Endothelial cell of umbilical vein (primary cell): ENCODE measurements around the gene VEZT. TPM values are rescaled to one million over a fixed set of nuclear protein-coding genes. Genes with fewer than 3 reads are reported as not detected.

Experiments
- BruUV-seq: library from RNA; stranded (reverse); fragments of 400-500 nt; replicated peaks from 2 replicates; lab custom pipeline; 2021; lab: Mats Ljungman, UMichigan
- CTCF ChIA-PET: fragments of 300-600, 350-600 bp; sonication (Branson Sonifier 250); formaldehyde crosslinking; loops from one replicate; lab custom pipeline; 2021; ENCODE audit warnings: antibody characterized with exemption, inconsistent platforms; lab: Charles Lee
- POLR2A ChIA-PET: fragments of 300-600, 350-600 bp; sonication (Branson Sonifier 250); formaldehyde crosslinking; loops from one replicate; lab custom pipeline; 2021; ENCODE audit warnings: antibody characterized with exemption, inconsistent platforms; lab: Charles Lee
- DNase-seq: peaks from one replicate; pipeline ENCODE4 v3.0.0-alpha.2; 2011; ENCODE audit warnings: low read depth, low spot score
- FAIRE-seq: peaks from 2 replicates; lab custom pipeline; 2011; peaks lifted over from hg19 to GRCh38; lab: Jason Lieb, UNC
- H2AFZ ChIP-seq: 2 replicates; pipeline ENCODE4 v1.6.0; 2012; ENCODE audit warnings: low read depth, low read length, control low read depth, inconsistent platforms
- H3K27ac ChIP-seq: 2 replicates; pipeline ENCODE4 v1.5.1; 2011; ENCODE audit warnings: low read depth, mild to moderate bottlenecking, control low read depth, low read length, moderate library complexity; ENCODE audit not compliant: insufficient read depth
- H3K27me3 ChIP-seq, 2 experiments: 2 replicates each; pipeline versions ENCODE4 v1.6.0 to v1.6.1; 2011; ENCODE audit warnings: low read length in 2 of 2, mixed read lengths in 1 of 2; ENCODE audit not compliant: control insufficient read depth in 2 of 2, insufficient read depth in 2 of 2
- H3K36me3 ChIP-seq, 2 experiments: 2 replicates in 1 of 2; 3 replicates in 1 of 2; pipeline ENCODE4 v1.5.1; 2011; ENCODE audit warnings: low read length in 2 of 2, mild to moderate bottlenecking in 1 of 2, moderate library complexity in 1 of 2; ENCODE audit not compliant: control insufficient read depth in 2 of 2, insufficient read depth in 2 of 2; ENCODE audit errors: extremely low read depth in 1 of 2
- H3K4me1 ChIP-seq: 3 replicates; pipeline ENCODE4 v1.5.1; 2011; ENCODE audit warnings: mild to moderate bottlenecking, low read length; ENCODE audit not compliant: control insufficient read depth, insufficient read depth; ENCODE audit errors: extremely low read depth
- H3K4me2 ChIP-seq: 2 replicates; pipeline ENCODE4 v1.6.1; 2011; ENCODE audit warnings: low read length, control low read depth, mixed read lengths; ENCODE audit not compliant: insufficient read depth
- H3K4me3 ChIP-seq, 3 experiments: fragments of 200-600 bp in 1 of 3; sonication (generic), shearing (Covaris generic) in 1 of 3; replicated peaks in 1 of 3; 2 replicates each; pipeline ENCODE4 v1.5.1; 2011 to 2016; ENCODE audit warnings: control low read depth in 3 of 3, low read length in 3 of 3, mild to moderate bottlenecking in 2 of 3, inconsistent platforms in 1 of 3, low read depth in 1 of 3, moderate library complexity in 1 of 3; ENCODE audit not compliant: insufficient read depth in 1 of 3
- H3K79me2 ChIP-seq: 2 replicates; pipeline ENCODE4 v1.6.0; 2012; ENCODE audit warnings: low read length, inconsistent platforms; ENCODE audit not compliant: control insufficient read depth, insufficient read depth
- H3K9ac ChIP-seq: replicated peaks from 2 replicates; pipeline ENCODE3; 2011; ENCODE audit warnings: low read length, control low read depth; ENCODE audit not compliant: insufficient read depth; ENCODE audit errors: extremely low read depth
- H3K9me1 ChIP-seq: replicated peaks from 3 replicates; pipeline ENCODE4 v1.6.0; 2011; ENCODE audit warnings: mild to moderate bottlenecking, low read length; ENCODE audit not compliant: control insufficient read depth, insufficient read depth; ENCODE audit errors: extremely low read depth
- H3K9me3 ChIP-seq: replicated peaks from 2 replicates; pipeline ENCODE4 v1.5.1; 2012; ENCODE audit warnings: low read length, inconsistent platforms; ENCODE audit not compliant: control insufficient read depth, insufficient read depth
- H4K20me1 ChIP-seq: replicated peaks from 2 replicates; pipeline ENCODE3; 2011; ENCODE audit warnings: mild to moderate bottlenecking, low read length; ENCODE audit not compliant: control insufficient read depth, insufficient read depth; ENCODE audit errors: extremely low read depth
- CTCF ChIP-seq, 2 donors: IDR thresholded peaks; 1 replicate in 1 of 2; 2 replicates in 1 of 2; pipeline ENCODE4 v1.5.1; 2011; ENCODE audit warnings: low read length in 2 of 2, mild to moderate bottlenecking in 2 of 2, moderate library complexity in 2 of 2, control low read depth in 1 of 2, inconsistent platforms in 1 of 2, low read depth in 1 of 2; ENCODE audit not compliant: insufficient read depth in 1 of 2; ENCODE audit errors: extremely low read depth in 1 of 2
- EZH2 ChIP-seq: IDR thresholded peaks from 2 replicates; pipeline ENCODE4 v1.6.1; 2012; ENCODE audit warnings: borderline replicate concordance, low read depth, mild to moderate bottlenecking, moderate library complexity, low read length, inconsistent platforms; ENCODE audit not compliant: severe bottlenecking
- FOS ChIP-seq: IDR thresholded peaks from 2 replicates; pipeline ENCODE4 v1.6.1; 2011; ENCODE audit warnings: mild to moderate bottlenecking, low read length, moderate library complexity, borderline replicate concordance; ENCODE audit not compliant: insufficient read depth
- GATA2 ChIP-seq: IDR thresholded peaks from 2 replicates; pipeline ENCODE4 v1.7.0; 2011; ENCODE audit warnings: low read depth, mild to moderate bottlenecking, moderate library complexity, mixed read lengths, low read length; ENCODE audit not compliant: insufficient read length, insufficient read depth
- JUN ChIP-seq: IDR thresholded peaks from 2 replicates; pipeline ENCODE4 v1.6.1; 2011; ENCODE audit warnings: borderline replicate concordance, low read depth; ENCODE audit not compliant: insufficient read length, insufficient read depth
- MAX ChIP-seq: IDR thresholded peaks from 2 replicates; pipeline ENCODE4 v1.6.1; 2011; ENCODE audit not compliant: insufficient read depth, insufficient read length
- MYC ChIP-seq: IDR thresholded peaks from one replicate; pipeline ENCODE4 v1.6.1; 2011; ENCODE audit warnings: mild to moderate bottlenecking, low read depth, low read length
- POLR2AphosphoS5 ChIP-seq: IDR thresholded peaks from 2 replicates; pipeline ENCODE4 v1.6.1; 2012; ENCODE audit warnings: low read depth, mild to moderate bottlenecking, control low read depth, low read length, moderate library complexity; ENCODE audit not compliant: insufficient read depth
- dilution Hi-C: fragments of 300-500 bp; cut with MboI; formaldehyde crosslinking; loops from one replicate; pipeline ENCODE4 v1.15.0; 2019; ENCODE audit warnings: low sequenced_read_pairs; ENCODE audit not compliant: extremely low pct_ligation_motif_present
- intact Hi-C: fragments of 100-400 bp; cut with micrococcal nuclease; formaldehyde crosslinking; loops from one replicate; pipeline ENCODE4 v1.10.0; 2022
- polyA plus RNA-seq, 4 experiments: library from polyadenylated mRNA; depleted of rRNA in 3 of 4; stranded (reverse) in 3 of 4; unstranded in 1 of 4; fragments of >200 nt; gene quantifications; 2 replicates each; pipeline versions ENCODE4 v1.2.1 to v1.2.3, GENCODE V29; 2011 to 2012; ENCODE audit warnings: missing spikeins in 1 of 4
- total RNA-seq: library from RNA; stranded (reverse); gene quantifications from 2 replicates; pipeline ENCODE4 v1.2.3, GENCODE V29; 2021

Gene VEZT
- total and polyA plus RNA-seq, 2 donors (not counting 3 experiments of a cell fraction or from before 2014, with no cell fraction given): 57.8 to 91.3 TPM

DNA sequence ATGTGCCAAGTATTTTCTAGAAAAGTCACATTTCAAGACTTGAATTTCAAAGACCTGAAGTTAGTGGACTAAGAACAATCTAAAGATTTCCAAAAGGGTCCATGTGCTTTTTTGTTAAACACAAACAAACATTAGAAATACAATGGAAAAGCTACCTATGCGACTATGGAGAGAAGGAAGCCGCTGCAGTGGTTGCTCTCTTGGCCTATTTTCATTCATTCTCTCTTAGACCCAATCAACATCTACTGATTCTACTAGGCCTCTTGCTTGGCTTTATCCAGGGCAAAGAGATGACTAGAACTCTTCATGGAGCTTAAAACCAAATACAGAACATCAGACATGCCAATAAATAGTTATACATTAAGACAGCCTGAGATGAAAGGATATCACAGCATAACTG, 10.2 kb upstream of the VEZT start:
- Histone ChIP-seq H3K9me1 (no peaks in the 10 kb centered on the region), H3K36me3 (peaks cover 0 to 2% of the 10 kb centered on the region in 2 experiments), H3K79me2 (peaks cover 21% of the 10 kb centered on the region), H4K20me1 (no peaks in the 10 kb centered on the region), H2AFZ (no peak overlapping the region), H3K9ac (no peak overlapping the region), H3K4me1 (peaks cover 44% of the 10 kb centered on the region), H3K4me3 (no peak overlapping the region), H3K27me3 (no peaks in the 10 kb centered on the region), H3K4me2 (no peak overlapping the region), H3K27ac (no peak overlapping the region), H3K9me3 (no peaks in the 10 kb centered on the region)
- DNase-seq (no peak), FAIRE-seq (no peak)
- intact Hi-C loops: no loop called here
- BruUV-seq: no TSS peak
- CTCF ChIA-PET: interaction anchor here (1.2 kb wide), 1 partner anchor 10 kb away, joined by 3 read pairs; the partner anchor contains the start of genes FGD6 and VEZT
- POLR2A ChIA-PET: no interaction called here
- dilution Hi-C loops: loop anchor here (25.0 kb wide), 1 partner anchor 95 kb away; no protein-coding TSS in a partner anchor
- no peak for TF ChIP-seq EZH2
- TF ChIP-seq CTCF (IDR thresholded peaks at IDR 0.05; ENCODE audit: extremely low read depth in 1 of 2, insufficient read depth in 1 of 2, low read depth in 1 of 2, low read length in 2 of 2): no peak
- TF ChIP-seq GATA2: no peak
- TF ChIP-seq JUN: no peak
- TF ChIP-seq POLR2AphosphoS5: no peak
- TF ChIP-seq FOS: no peak
- no peak for TF ChIP-seq MAX
- TF ChIP-seq MYC: no peak
